ENCODE data around the gene TMEM263.

The TMEM263 gene

DNA sequence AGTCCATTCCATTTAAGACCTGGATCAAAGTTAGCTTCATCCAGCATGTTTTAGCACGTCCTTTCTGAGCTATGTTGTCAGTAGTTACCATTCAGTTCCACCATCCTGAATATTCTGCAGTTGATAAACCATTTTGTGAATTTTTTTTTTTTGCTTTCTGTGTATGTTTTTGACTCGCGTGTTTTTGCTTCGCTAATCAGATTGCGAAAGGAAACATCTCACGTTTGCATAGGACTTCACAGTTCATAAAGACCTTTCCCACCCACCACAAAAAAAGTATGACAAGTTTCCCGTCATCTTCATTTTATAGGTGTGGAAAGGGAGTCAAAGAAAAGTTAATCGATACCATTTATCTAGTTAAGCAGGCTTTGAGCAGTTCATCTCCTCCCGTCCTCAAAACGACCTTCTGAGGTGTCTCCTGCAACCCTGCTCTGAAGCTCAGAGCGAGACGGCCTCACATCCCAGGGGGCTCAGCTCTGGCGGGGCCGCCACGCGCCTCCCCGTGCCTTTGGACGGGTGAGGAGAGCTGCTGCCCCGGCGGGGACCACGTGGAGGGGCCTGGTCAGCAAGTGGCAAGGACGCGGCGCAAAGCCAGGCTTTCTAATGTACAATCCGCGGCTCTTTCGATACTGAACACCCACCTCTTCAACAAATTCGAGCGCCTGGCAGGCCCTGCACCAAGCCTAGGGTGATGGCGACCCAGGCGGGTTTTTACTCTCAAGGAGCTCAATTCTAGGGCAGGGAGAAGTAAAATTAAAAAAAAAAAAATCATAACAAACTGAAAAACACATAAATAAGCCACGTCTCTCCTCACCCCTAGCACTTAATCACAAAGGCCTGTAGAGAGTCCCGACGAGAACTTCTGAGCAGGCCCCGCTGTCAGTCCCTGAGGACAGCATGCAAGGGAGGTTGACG is 988 bp upstream of the TMEM263 start:
- Histone ChIP-seq H3K27ac (ENCODE audit: low read depth, low read length) (peak overlapping the region; percentile 98), H3K36me3 (ENCODE audit: control insufficient read depth, insufficient read depth, low read length) (no peaks in the 10 kb centered on the region), H3K27me3 (ENCODE audit: control insufficient read depth, insufficient read depth, low read length) (no peaks in the 10 kb centered on the region), H3K4me1 (ENCODE audit: control insufficient read depth, insufficient read depth, low read length) (no peaks in the 10 kb centered on the region), H3K4me3 (ENCODE audit: low read length) (peak overlapping the region; percentile 94), H3K9ac (ENCODE audit: low read length) (peak overlapping the region; percentile 6)

- Histone ChIP-seq H3K27me3 (ENCODE audit: control insufficient read depth, insufficient read depth, low read length) (no peaks in the 10 kb centered on the region), H3K36me3 (ENCODE audit: control insufficient read depth, insufficient read depth, low read length) (no peaks in the 10 kb centered on the region), H3K4me3 (ENCODE audit: low read length) (peak overlapping the region; percentile 94), H3K27ac (ENCODE audit: low read depth, low read length) (peak overlapping the region; percentile 98), H3K4me1 (ENCODE audit: control insufficient read depth, insufficient read depth, low read length) (no peaks in the 10 kb centered on the region), H3K9ac (ENCODE audit: low read length) (peak overlapping the region; percentile 98)
Measured at GRCh38 chr12:106956048-106956578, 406 bp downstream of the TMEM263 start.

- Histone ChIP-seq H3K4me1 (ENCODE audit: control insufficient read depth, insufficient read depth, low read length) (no peaks in the 10 kb centered on the region), H3K27ac (ENCODE audit: low read depth, low read length) (no peak overlapping the region), H3K27me3 (ENCODE audit: control insufficient read depth, insufficient read depth, low read length) (no peaks in the 10 kb centered on the region), H3K36me3 (ENCODE audit: control insufficient read depth, insufficient read depth, low read length) (no peaks in the 10 kb centered on the region), H3K9ac (ENCODE audit: low read length) (no peak overlapping the region), H3K4me3 (ENCODE audit: low read length) (peak overlapping the region; percentile 94)
Measured at GRCh38 chr12:106957583-106957982, 1.9 kb downstream of the TMEM263 start.

DNA sequence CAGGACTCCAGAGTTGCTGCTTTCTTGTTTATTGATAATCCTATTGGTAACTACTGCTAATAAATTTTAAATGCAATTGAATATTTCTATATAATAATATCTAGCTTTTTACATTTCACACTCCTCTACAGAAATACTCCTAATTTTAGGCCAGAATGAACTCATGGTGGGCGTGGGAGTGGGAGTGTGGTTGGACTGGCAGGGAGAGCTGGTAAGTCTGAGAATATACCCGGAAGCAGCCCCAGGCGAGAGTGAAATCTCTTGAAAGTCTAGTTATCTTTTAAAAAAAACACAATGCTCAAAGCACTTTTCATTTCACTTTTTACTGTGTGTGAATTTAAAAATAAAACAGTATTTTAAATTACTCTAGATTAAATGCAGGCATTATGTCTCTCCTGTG is 4.7 kb downstream of the TMEM263 start:
- Histone ChIP-seq H3K4me1 (ENCODE audit: control insufficient read depth, insufficient read depth, low read length) (no peaks in the 10 kb centered on the region), H3K36me3 (ENCODE audit: control insufficient read depth, insufficient read depth, low read length) (no peaks in the 10 kb centered on the region), H3K4me3 (ENCODE audit: low read length) (no peak overlapping the region), H3K9ac (ENCODE audit: low read length) (no peak overlapping the region), H3K27me3 (ENCODE audit: control insufficient read depth, insufficient read depth, low read length) (no peaks in the 10 kb centered on the region), H3K27ac (ENCODE audit: low read depth, low read length) (no peak overlapping the region)

DNA sequence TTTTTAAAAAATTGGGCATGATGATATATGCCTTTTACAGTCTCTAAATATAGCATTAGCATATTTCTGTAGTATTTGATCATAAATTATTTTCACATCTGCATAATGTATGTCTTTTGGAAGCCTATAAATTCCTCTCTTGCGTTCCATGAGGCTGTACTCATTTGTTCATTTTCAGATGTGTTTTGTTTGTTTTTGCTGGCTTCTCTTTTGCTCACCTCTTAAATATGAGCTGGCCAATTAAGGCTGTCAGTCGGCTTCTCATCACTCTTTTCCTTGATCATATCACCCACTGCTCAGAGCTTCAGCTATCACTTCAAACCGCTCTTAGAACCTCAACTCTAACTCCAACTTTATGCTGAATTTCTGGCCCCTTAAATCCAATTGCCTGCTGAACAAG is 6.6 kb downstream of the TMEM263 start:
- Histone ChIP-seq H3K27ac (ENCODE audit: low read depth, low read length) (no peak overlapping the region), H3K27me3 (ENCODE audit: control insufficient read depth, insufficient read depth, low read length) (no peaks in the 10 kb centered on the region), H3K36me3 (ENCODE audit: control insufficient read depth, insufficient read depth, low read length) (no peaks in the 10 kb centered on the region), H3K4me1 (ENCODE audit: control insufficient read depth, insufficient read depth, low read length) (no peaks in the 10 kb centered on the region), H3K9ac (ENCODE audit: low read length) (no peak overlapping the region), H3K4me3 (ENCODE audit: low read length) (no peak overlapping the region)

DNA sequence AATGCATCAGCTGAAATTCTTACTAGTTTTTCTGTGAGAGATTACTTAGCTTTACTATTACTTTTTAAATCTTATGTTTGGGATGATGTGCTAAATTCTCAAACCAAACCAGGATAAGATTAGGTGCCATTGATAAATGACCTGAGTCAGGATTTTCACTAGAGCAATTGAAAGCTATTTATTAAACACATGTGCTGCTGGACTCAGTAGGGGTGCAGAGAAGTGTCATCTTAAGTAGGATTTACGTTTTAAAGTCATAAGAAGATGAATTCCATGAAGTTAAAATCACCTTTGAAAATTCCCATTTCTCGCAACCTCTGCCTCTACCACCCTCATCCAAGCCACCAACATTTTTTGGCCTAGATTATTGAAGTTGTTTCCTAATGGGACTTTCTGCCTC is 8.8 kb downstream of the TMEM263 start:
- H3K4me1 ChIP-seq (ENCODE audit: control insufficient read depth, insufficient read depth, low read length) = no peaks in the 10 kb centered on the region
- H3K4me3 ChIP-seq (ENCODE audit: low read length) = no peak overlapping the region
- H3K36me3 ChIP-seq (ENCODE audit: control insufficient read depth, insufficient read depth, low read length) = no peaks in the 10 kb centered on the region
- H3K27me3 ChIP-seq (ENCODE audit: control insufficient read depth, insufficient read depth, low read length) = no peaks in the 10 kb centered on the region
- no peak overlapping the region for H3K9ac ChIP-seq (ENCODE audit: low read length)
- H3K27ac ChIP-seq (ENCODE audit: low read depth, low read length) = no peak overlapping the region

DNA sequence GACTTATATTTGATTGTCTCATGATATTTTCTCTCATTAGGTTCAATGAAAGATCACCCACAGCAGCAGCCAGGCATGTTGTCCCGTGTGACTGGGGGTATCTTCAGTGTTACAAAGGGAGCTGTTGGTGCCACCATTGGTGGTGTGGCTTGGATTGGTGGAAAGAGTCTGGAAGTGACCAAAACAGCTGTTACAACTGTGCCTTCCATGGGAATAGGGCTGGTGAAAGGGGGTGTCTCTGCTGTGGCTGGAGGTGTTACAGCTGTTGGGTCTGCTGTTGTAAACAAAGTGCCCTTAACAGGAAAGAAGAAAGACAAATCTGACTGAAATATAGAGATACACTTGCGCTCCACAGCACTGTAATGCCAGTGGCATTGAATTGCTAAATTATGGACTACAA is 15.4 kb downstream of the TMEM263 start:
- H3K4me1 ChIP-seq (ENCODE audit: control insufficient read depth, insufficient read depth, low read length) = peaks cover 8% of the 10 kb centered on the region
- no peak overlapping the region for H3K4me3 ChIP-seq (ENCODE audit: low read length)
- H3K9ac ChIP-seq (ENCODE audit: low read length) = no peak overlapping the region
- H3K27ac ChIP-seq (ENCODE audit: low read depth, low read length) = no peak overlapping the region
- H3K36me3 ChIP-seq (ENCODE audit: control insufficient read depth, insufficient read depth, low read length) = peaks cover 6% of the 10 kb centered on the region
- H3K27me3 ChIP-seq (ENCODE audit: control insufficient read depth, insufficient read depth, low read length) = no peaks in the 10 kb centered on the region

DNA sequence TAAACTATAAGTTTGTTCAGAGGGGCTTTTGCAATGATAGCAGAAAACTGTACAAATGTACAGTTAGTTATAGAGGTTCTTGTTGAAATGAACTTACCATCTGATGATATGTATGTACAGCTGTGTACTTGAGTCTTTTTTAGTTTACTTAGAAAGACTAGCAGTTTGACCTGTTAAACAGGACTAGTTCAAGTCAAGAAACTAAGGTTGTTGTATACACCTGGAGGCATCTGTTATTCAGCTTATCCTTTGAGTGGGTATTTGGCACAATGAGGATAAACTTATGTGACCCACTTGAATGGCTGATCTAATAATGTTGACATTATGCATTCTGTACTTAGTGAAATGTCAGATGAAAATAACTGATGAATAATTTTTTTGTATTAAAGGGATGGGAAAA is 17.8 kb downstream of the TMEM263 start:
- Histone ChIP-seq H3K27me3 (ENCODE audit: control insufficient read depth, insufficient read depth, low read length) (no peaks in the 10 kb centered on the region), H3K4me3 (ENCODE audit: low read length) (no peak overlapping the region), H3K9ac (ENCODE audit: low read length) (no peak overlapping the region), H3K4me1 (ENCODE audit: control insufficient read depth, insufficient read depth, low read length) (peaks cover 26% of the 10 kb centered on the region), H3K36me3 (ENCODE audit: control insufficient read depth, insufficient read depth, low read length) (peaks cover 6% of the 10 kb centered on the region), H3K27ac (ENCODE audit: low read depth, low read length) (no peak overlapping the region)

GRCh38 chr12:106974511-106974910 is 18.8 kb downstream of the TMEM263 start:
- Histone ChIP-seq H3K4me1 (ENCODE audit: control insufficient read depth, insufficient read depth, low read length) (peaks cover 26% of the 10 kb centered on the region), H3K9ac (ENCODE audit: low read length) (no peak overlapping the region), H3K27ac (ENCODE audit: low read depth, low read length) (no peak overlapping the region), H3K27me3 (ENCODE audit: control insufficient read depth, insufficient read depth, low read length) (no peaks in the 10 kb centered on the region), H3K36me3 (ENCODE audit: control insufficient read depth, insufficient read depth, low read length) (peaks cover 6% of the 10 kb centered on the region), H3K4me3 (ENCODE audit: low read length) (no peak overlapping the region)

- no peak overlapping the region for H3K27ac ChIP-seq (ENCODE audit: low read depth, low read length)
- no peak overlapping the region for H3K9ac ChIP-seq (ENCODE audit: low read length)
- peaks cover 6% of the 10 kb centered on the region for H3K36me3 ChIP-seq (ENCODE audit: control insufficient read depth, insufficient read depth, low read length)
- no peak overlapping the region for H3K4me3 ChIP-seq (ENCODE audit: low read length)
- peaks cover 26% of the 10 kb centered on the region for H3K4me1 ChIP-seq (ENCODE audit: control insufficient read depth, insufficient read depth, low read length)
- H3K27me3 ChIP-seq (ENCODE audit: control insufficient read depth, insufficient read depth, low read length) = no peaks in the 10 kb centered on the region
Measured at GRCh38 chr12:106975098-106975497, 19.4 kb downstream of the TMEM263 start.

GRCh38 chr12:106975993-106976658 is 20.4 kb downstream of the TMEM263 start:
- no peak overlapping the region for H3K4me3 ChIP-seq (ENCODE audit: low read length)
- no peak overlapping the region for H3K9ac ChIP-seq (ENCODE audit: low read length)
- H3K36me3 ChIP-seq (ENCODE audit: control insufficient read depth, insufficient read depth, low read length) = peaks cover 3% of the 10 kb centered on the region
- H3K27ac ChIP-seq (ENCODE audit: low read depth, low read length) = no peak overlapping the region
- H3K27me3 ChIP-seq (ENCODE audit: control insufficient read depth, insufficient read depth, low read length) = no peaks in the 10 kb centered on the region
- H3K4me1 ChIP-seq (ENCODE audit: control insufficient read depth, insufficient read depth, low read length) = peaks cover 26% of the 10 kb centered on the region

- Histone ChIP-seq H3K4me3 (ENCODE audit: low read length) (no peak overlapping the region), H3K27ac (ENCODE audit: low read depth, low read length) (no peak overlapping the region), H3K9ac (ENCODE audit: low read length) (no peak overlapping the region), H3K4me1 (ENCODE audit: control insufficient read depth, insufficient read depth, low read length) (peaks cover 26% of the 10 kb centered on the region), H3K27me3 (ENCODE audit: control insufficient read depth, insufficient read depth, low read length) (no peaks in the 10 kb centered on the region), H3K36me3 (ENCODE audit: control insufficient read depth, insufficient read depth, low read length) (no peaks in the 10 kb centered on the region)
Measured at GRCh38 chr12:106976668-106977067, 21.0 kb downstream of the TMEM263 start.
